HepG2 (cell line): Measurements from ENCODE around the gene PADI1.

Experiments used
- THRA ChIP-seq: sonication (generic); formaldehyde crosslinking; IDR thresholded peaks from 2 replicates; pipeline ENCODE4 v1.4.0; 2020; ENCODE audit warnings: missing genetic modification reagents, borderline replicate concordance
- ZNF138 ChIP-seq: sonication (generic); formaldehyde crosslinking; IDR thresholded peaks from 2 replicates; pipeline ENCODE4 v1.5.0; 2020; ENCODE audit warnings: mild to moderate bottlenecking, low read depth, missing genetic modification reagents
- TF ChIP-seq, protein P1 (sequence below), 2 experiments: IDR thresholded peaks; 2 replicates each; pipeline ENCODE4 v1.6.1; 2011 to 2012; ENCODE audit warnings: low read length in 2 of 2, borderline replicate concordance in 1 of 2, low read depth in 1 of 2, mild to moderate bottlenecking in 1 of 2, moderate library complexity in 1 of 2

GRCh38 chr1:17263936-17264335, 59.0 kb downstream of the PADI1 start:
- TF ChIP-seq THRA (CRISPR knock-in tag) = no peak
- TF ChIP-seq, protein P1, sequence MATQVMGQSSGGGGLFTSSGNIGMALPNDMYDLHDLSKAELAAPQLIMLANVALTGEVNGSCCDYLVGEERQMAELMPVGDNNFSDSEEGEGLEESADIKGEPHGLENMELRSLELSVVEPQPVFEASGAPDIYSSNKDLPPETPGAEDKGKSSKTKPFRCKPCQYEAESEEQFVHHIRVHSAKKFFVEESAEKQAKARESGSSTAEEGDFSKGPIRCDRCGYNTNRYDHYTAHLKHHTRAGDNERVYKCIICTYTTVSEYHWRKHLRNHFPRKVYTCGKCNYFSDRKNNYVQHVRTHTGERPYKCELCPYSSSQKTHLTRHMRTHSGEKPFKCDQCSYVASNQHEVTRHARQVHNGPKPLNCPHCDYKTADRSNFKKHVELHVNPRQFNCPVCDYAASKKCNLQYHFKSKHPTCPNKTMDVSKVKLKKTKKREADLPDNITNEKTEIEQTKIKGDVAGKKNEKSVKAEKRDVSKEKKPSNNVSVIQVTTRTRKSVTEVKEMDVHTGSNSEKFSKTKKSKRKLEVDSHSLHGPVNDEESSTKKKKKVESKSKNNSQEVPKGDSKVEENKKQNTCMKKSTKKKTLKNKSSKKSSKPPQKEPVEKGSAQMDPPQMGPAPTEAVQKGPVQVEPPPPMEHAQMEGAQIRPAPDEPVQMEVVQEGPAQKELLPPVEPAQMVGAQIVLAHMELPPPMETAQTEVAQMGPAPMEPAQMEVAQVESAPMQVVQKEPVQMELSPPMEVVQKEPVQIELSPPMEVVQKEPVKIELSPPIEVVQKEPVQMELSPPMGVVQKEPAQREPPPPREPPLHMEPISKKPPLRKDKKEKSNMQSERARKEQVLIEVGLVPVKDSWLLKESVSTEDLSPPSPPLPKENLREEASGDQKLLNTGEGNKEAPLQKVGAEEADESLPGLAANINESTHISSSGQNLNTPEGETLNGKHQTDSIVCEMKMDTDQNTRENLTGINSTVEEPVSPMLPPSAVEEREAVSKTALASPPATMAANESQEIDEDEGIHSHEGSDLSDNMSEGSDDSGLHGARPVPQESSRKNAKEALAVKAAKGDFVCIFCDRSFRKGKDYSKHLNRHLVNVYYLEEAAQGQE (IDR thresholded peaks at IDR 0.05; ENCODE audit: borderline replicate concordance in 1 of 2, low read depth in 1 of 2, low read length in 2 of 2) = no peak
- TF ChIP-seq ZNF138 (CRISPR knock-in tag) = no peak
